Karpas-422 (cell line): ENCODE data around the gene GRIN2B. TPM values are rescaled to one million over a fixed set of nuclear protein-coding genes. Genes with fewer than 3 reads are reported as not detected.

ENCODE experiments used
- DNase-seq: peaks from one replicate; pipeline ENCODE4 v3.0.0-alpha.2; 2015
- H2AFZ ChIP-seq: fragments of 200-600 bp; sonication (generic); 2 replicates; pipeline ENCODE4 v1.6.1; 2014; ENCODE audit warnings: antibody characterized with exemption, low read length, mixed read lengths
- H3K27ac ChIP-seq: fragments of 200-600 bp; sonication (generic); 2 replicates; pipeline ENCODE4 v1.5.1; 2014; ENCODE audit warnings: mild to moderate bottlenecking, low read length, moderate library complexity
- H3K27me3 ChIP-seq: fragments of 200-600 bp; sonication (generic); 2 replicates; pipeline ENCODE4 v1.6.1; 2014; ENCODE audit warnings: low read length, mixed read lengths
- H3K36me3 ChIP-seq: fragments of 200-600 bp; sonication (generic); 2 replicates; pipeline ENCODE4 v1.6.1; 2014; ENCODE audit warnings: low read length, mixed read lengths; ENCODE audit not compliant: insufficient read depth
- H3K4me1 ChIP-seq: fragments of 200-600 bp; sonication (generic); 2 replicates; pipeline ENCODE4 v1.6.1; 2014; ENCODE audit warnings: mild to moderate bottlenecking, low read length, mixed read lengths
- H3K4me2 ChIP-seq: fragments of 200-600 bp; sonication (generic); 2 replicates; pipeline ENCODE4 v1.6.1; 2014; ENCODE audit warnings: low read length, low read depth, mild to moderate bottlenecking; ENCODE audit not compliant: poor library complexity, severe bottlenecking
- H3K4me3 ChIP-seq: fragments of 200-600 bp; sonication (generic); 2 replicates; pipeline ENCODE4 v1.5.1; 2014; ENCODE audit warnings: mild to moderate bottlenecking, antibody characterized with exemption, low read length, mixed read lengths
- H3K79me2 ChIP-seq: fragments of 200-600 bp; sonication (generic); 2 replicates; pipeline ENCODE4 v1.6.1; 2014; ENCODE audit warnings: mild to moderate bottlenecking, low read length, mixed read lengths
- H3K9ac ChIP-seq: fragments of 200-600 bp; sonication (generic); 2 replicates; pipeline ENCODE4 v1.6.0; 2014; ENCODE audit warnings: low read length
- H3K9me2 ChIP-seq: fragments of 200-600 bp; sonication (generic), shearing (Covaris generic); replicated peaks from 2 replicates; pipeline ENCODE4 v1.6.0; 2014; ENCODE audit warnings: mild to moderate bottlenecking, low read length, moderate library complexity; ENCODE audit not compliant: insufficient read depth
- H3K9me3 ChIP-seq: fragments of 300-700, 200-600 bp; sonication (generic); 2 replicates; pipeline ENCODE4 v1.6.1; 2014; ENCODE audit warnings: low read length, mixed read lengths
- H4K20me1 ChIP-seq: fragments of 200-600 bp; sonication (generic); 2 replicates; pipeline ENCODE4 v1.6.1; 2014; ENCODE audit warnings: mild to moderate bottlenecking, antibody characterized with exemption, low read length, low read depth; ENCODE audit not compliant: insufficient read depth
- total RNA-seq: library from RNA; depleted of rRNA; stranded (reverse); fragments of >200 nt; shearing (Covaris generic); gene quantifications from 2 replicates; pipeline ENCODE4 v1.2.3, GENCODE V29; 2014; ENCODE audit warnings: low replicate concordance

The GRIN2B gene
- total RNA-seq, 1 experiment from 2014 or later = 2.0 TPM

GRCh38 chr12:13940335-13940865 is 41.0 kb downstream of the GRIN2B start:
- Histone ChIP-seq H3K9ac (no peak overlapping the region), H3K9me3 (no peaks in the 10 kb centered on the region), H3K4me1 (no peaks in the 10 kb centered on the region), H3K79me2 (no peaks in the 10 kb centered on the region), H4K20me1 (no peaks in the 10 kb centered on the region), H3K4me3 (no peak overlapping the region), H3K9me2 (no peaks in the 10 kb centered on the region), H3K36me3 (no peaks in the 10 kb centered on the region), H3K4me2 (no peak overlapping the region), H3K27ac (no peak overlapping the region), H3K27me3 (no peaks in the 10 kb centered on the region), H2AFZ (no peak overlapping the region)
- DNase-seq = no peak

- Histone ChIP-seq H3K9me2 (no peaks in the 10 kb centered on the region), H3K4me2 (no peak overlapping the region), H3K27me3 (no peaks in the 10 kb centered on the region), H3K4me1 (no peaks in the 10 kb centered on the region), H2AFZ (no peak overlapping the region), H3K79me2 (no peaks in the 10 kb centered on the region), H3K9ac (no peak overlapping the region), H3K4me3 (no peak overlapping the region), H3K36me3 (no peaks in the 10 kb centered on the region), H4K20me1 (no peaks in the 10 kb centered on the region), H3K27ac (no peak overlapping the region), H3K9me3 (no peaks in the 10 kb centered on the region)
- peak; percentile 52 for DNase-seq
These were observed 43.7 kb downstream of the GRIN2B start for GRCh38 chr12:13937735-13938134.

GRCh38 chr12:13935169-13935568 is 46.2 kb downstream of the GRIN2B start:
- H3K4me2 ChIP-seq = no peak overlapping the region
- no peaks in the 10 kb centered on the region for H3K9me2 ChIP-seq
- H3K79me2 ChIP-seq = no peaks in the 10 kb centered on the region
- no peaks in the 10 kb centered on the region for H3K36me3 ChIP-seq
- no peak overlapping the region for H2AFZ ChIP-seq
- no peaks in the 10 kb centered on the region for H3K4me1 ChIP-seq
- H3K27me3 ChIP-seq = no peaks in the 10 kb centered on the region
- H3K9me3 ChIP-seq = no peaks in the 10 kb centered on the region
- no peaks in the 10 kb centered on the region for H4K20me1 ChIP-seq
- H3K27ac ChIP-seq = no peak overlapping the region
- no peak for DNase-seq
- no peak overlapping the region for H3K9ac ChIP-seq
- H3K4me3 ChIP-seq = no peak overlapping the region
